AML-193 (cell line): ENCODE data around the gene PPFIA4.
A peak's percentile ranks its signal among the peaks of the same experiment; 100 is the strongest.
"Not testable (repeated sequence)": the region's sequence is repeated elsewhere in the genome, so short reads cannot be mapped to it uniquely, and the experiment has no call there.

Experiments
- DNase-seq, 2 experiments: peaks; one replicate each; lab custom pipeline; 2025; lab: John Stamatoyannopoulos, UW

PPFIA4 gene

DNA sequence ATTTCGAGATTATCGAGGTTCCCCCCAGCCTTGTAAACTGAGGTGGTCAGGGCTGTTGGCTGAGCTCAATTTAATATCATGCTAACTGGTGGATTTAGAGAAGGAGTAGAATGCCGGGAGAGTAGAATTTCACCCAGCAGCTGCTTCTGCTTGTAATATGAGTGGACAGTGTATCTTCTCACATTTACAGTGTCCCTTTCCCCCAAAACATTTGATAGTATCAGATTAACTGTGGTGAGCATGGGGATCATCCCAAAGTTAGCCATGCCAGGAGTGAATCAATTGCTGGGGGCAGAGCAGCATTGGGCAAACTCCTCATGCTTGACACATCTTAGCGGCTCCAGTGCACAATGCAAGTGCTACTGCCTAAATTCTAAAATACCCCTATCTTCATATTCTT is 9.2 kb upstream of the PPFIA4 start:
- DNase-seq: no peak

DNA sequence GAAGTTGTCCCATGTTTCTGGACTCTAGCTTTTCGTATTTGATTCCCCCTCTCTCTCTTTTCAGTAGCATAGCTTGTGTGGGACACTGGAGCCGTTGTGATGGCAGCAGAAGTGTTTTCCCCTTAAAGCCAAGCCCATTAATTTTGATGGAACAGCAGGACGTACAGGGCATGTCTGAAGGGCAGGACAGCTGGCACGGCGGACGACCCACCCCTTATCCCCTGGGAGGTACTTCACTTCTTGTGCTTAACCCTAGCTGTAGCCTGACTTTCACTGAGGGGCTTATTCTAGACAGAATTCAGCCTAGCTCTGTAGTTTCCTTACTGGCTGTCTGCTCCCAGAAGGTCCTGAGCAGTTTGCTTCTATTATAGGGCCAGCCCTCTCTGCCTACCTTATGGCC is 8.6 kb upstream of the PPFIA4 start:
- DNase-seq: no peak

DNA sequence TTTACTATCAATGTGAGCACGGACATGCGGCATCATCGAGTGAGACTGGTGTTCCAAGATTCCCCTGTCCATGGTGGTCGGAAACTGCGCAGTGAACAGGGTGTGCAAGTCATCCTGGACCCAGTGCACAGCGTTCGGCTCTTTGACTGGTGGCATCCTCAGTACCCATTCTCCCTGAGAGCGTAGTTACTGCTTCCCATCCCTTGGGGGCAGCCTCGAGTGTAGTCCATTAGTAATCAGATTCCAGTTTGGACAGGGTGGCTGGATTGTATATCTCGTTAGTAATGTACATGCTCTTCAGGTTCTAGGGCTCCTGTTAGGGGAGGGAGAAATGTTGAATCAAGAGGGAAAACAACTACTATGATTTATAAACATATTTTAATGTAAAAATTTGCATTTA is 3.4 kb upstream of the PPFIA4 start:
- DNase-seq: not testable (repeated sequence)

DNA sequence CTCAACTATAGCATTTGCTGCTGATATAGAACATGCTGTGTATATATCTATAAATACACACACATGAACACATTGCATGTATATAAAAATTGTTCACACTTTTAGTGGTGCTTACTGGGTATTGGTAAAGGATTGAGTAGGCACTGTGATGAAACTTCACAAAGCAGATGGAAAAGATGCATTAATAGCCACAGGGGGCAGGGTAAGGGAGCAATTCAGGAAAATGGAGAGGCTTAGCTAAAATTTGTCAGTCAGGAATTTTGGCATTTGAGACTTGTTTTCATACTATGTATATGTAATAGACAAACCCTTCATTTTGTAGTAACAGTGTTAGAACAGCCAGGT is 633 bp upstream of the PPFIA4 start:
- no peak for DNase-seq

DNA sequence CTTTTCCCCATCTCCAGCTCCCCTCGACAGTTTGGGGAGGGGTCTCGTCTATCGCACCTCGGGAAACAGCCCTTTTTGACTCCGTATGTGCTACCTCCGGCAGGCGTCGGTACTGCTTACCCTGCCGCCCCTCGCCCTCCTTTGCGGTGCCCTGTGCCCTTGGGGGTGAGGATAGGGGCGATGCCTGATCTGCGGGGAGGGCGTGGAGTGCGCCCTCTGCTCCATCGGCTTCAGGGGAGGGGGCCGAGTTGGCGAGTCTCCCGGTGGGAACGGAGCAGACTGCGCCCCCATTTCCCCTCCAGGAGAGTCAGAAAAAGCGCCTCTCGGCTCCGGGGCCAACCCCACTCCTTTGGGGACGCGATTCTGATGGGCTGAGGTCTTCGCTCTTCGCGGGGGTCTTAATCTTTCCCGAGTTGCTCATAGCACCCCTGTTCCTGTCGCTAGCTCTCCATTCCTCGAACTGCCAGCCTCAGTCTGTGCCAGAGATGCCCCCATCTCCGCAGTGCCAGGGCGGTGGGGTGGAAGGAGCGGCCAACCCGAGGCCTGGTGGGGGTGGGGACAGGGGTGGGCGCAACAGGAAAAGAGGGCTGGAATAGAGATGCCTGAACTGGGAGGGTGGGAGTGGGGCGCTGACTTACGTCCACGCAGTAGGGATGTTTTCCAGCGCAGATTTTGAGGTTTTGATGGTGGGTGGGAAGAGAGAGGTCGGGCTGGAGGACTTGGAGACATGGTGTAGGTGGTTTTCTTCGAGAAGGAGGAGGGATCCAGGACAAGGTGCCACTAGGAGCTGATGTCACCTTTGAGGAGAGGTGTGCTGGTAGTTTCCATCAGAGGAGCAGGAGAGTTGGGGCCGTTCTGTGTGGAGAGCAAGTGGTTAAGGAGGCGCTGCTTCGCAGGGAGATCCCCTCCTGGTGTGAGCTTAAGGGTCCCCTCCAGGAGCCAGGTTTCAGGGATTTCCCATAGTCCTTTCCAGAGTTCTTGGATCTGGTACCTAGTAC is 674 bp downstream of the PPFIA4 start:
- no peak for DNase-seq

DNA sequence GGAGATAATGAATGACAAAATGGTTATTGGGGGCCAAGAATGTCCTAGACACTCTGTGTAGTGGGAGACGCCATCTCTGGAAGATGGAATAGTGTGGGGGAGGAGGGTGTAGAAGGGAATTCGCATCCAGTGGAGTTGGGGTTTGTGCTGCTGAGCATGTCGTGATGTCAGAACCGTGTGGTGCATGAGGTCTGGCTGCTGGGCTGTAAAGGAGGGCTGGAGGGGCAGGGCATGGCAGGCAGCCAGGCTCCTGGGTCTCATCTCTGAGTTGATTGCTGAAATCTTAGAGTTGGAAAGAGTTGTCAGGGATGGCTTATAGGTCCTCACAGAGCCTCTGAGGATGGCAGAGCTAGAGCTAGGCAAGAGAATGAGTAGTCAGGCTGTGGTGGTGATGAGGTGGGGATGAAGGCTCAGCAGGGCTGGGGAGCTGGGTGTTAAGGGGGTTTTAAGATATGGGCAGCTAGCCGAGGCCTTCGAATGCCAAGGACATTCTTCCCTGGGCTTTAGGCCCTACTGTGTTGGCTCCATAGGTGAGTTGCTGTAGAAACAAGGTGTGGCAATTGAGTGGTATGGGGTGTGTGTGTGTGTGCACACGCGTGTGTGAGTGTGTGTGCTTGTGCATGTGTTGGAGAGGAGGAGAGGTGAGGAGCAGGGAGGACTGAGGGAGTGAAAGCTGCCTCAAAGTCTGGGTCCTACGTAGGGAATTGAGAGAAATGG is 1.9 kb downstream of the PPFIA4 start:
- no peak for DNase-seq

DNA sequence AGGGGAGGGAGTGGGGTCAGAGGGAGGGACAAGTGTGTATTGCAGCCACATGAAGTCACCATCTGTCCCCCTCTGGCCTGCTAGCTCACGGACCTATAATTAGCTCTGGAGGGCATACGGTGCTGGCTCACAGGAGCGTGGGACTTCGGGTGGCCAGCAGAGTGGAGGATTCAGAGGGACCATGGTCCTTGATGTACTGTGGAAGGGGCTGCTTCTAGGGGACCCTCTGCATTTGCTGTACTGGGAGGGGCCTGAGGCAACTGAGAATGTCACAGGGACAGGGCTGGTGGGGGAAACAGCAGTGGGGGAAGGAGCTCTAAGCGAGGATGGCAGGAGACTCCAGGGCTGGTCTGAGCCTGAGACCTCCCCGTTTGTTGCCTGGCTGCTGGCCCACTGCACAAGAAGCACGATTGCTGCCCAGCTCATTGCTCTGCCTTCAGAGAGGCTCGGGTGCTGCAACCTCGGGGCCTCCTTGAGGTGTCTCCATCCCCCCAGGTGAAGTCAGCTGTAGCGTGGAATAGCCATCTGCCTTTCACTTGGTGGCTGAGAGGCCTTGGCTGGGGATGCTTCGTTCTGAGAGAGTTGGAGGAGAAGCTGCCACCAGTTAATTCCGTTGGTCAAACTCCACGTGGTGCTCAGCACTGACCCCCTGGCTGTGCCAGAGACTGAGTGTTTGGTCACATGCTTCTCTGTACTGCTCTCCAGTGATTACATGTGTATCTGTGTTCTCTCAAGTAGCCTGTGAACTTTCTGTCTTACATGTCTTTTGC is 2.7 kb downstream of the PPFIA4 start:
- no peak for DNase-seq

DNA sequence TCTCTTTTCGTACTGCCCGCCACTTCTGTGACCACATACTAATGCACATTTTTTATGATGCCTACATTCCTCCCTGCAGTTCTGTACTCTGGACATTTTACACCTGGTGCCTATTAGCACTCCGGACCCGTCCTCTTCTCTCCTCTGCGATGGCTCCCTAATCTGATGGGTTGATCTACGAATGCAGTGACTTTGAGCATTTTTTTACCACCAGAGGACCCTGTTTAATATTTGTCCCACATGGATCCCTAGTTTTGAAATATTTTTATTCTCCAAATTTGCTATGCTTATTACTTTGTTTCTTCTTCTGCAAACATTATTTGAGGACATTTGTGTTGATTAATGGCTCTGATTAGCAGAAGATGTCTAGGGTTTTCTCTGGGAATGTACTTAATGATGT is 5.2 kb downstream of the PPFIA4 start:
- DNase-seq: no peak

DNA sequence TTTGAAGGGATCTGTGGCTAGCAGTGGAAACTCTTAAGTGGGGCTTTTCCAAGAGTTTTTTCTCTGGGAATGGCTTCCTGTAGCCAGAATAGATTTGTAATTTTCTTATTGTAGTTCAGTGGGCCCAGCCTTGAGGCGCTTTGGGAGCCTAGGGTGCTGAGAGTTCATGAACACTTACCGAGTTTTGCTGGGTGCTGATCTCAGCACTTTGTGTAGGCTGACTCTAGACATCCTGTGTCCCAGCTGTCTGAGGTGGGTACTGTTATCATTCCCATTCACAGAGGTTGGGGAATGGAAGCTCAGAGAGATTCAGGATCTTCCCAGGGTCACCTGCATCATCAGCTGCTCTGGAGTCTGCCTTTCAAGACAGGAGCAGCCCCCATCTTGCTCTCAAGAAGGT is 7.0 kb downstream of the PPFIA4 start:
- no peak for DNase-seq

DNA sequence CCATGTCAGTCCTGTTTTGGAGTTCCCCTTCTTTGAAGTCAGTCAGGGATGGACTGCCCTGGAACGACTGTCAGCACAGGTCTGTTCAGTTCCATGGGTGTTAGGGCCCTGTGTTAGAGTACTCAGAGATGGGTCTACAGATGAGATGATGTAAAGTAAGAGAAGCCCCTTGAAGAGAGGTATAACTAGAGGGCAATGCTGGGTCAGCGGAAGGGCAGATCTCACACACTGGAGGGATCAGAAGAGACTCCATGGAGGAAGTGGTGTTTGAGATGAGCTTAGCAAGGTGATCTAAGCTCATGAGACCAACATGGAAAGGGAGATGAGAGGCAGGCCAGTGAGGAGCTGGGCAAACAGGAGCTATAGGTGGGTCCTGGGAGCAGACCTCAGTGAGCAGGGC is 7.6 kb downstream of the PPFIA4 start:
- no peak for DNase-seq

DNA sequence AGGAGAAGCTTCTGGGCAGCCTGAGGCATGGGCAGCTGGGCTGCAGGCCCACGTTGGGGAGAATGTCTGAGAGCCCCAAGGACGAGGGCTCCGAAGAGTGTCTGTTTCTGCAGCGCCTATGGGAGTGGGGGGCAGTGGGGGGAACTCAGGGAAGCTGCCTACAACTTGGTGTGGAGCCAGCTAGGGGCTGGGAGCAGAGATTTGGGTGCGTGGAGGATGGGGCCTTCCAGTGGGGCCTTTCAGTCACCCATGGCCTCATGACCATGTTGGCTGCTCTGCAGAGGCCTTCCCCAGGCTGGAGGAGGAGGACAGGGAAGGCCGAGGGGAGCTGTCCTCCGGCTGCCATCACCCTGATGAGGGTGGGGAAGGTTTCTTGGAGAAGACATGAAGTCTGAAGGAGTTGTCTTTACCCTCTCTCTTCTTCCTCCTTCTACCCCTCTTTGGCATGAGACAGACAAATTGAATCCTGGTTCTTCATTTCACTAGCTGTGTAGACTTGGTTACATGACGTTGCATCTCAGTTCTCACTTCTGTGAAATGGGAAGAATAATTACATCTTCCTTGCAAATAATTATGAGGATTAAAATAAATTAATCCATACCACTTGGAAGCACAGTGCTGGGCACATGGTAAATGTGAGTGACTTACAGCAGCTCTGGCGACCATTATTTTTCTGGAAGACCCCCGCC is 8.3 kb downstream of the PPFIA4 start:
- DNase-seq: no peak

DNA sequence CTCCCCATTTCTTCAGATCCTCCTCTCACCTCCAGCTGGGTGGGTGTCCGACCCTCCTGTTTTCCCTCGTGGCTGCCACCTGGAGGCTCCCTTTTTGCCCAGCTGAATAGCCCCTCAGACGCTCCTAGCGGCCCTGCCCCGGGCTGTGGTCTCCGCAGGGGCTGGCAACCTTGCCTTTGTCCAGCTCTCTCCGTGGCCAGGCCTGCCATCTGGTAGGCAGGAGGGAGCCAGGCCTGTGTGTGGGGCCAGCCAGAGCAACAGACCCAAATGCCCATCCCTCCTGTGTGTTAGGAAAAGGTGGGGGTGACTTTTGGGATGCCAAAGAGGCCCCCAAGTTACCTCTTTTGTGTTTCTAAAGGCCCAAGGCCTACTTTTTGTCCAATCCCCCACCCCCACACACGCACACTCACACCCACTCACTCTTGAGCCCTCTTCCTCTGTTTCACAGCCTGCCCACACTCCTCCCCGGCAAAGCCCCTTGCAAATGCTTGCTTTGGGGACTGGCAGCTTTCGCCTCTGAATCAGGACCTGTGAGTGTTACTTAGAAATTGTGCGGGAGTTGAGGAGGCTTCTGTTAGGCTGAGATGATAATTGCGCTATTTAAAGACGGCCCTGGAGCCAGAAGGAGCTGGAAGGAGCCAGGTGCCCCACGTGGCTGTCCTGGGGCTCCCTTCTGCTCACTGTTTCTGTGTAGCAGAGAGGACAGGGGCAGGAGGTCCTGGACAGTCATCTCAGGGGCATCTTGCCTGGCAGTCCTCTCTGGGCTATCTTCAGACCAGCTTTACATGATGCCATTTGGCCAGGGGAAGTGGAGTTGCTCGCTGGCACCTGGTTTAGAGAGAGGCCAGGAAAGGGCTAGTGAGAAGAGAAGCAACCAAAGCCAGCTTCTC is 9.1 kb downstream of the PPFIA4 start:
- DNase-seq: no peak

DNA sequence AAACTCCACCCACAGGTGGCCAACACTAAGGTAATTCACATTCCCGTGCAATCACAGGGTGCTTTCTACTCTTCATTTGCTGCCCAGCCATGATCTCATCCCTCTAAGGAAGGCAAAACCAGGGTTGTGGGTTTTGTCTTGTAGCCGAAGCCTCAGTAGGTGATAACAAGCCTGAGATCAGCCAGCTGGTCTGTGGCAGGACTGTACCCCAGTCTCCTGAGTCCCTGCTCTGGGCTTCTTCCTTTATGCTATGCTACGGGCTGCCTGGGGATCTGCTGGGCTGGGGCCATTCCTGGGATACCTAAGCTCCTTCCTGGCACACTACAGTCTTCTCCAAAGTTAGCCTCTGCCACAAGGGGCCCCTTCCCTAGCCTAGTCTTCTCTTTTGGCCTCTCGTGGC is 9.8 kb downstream of the PPFIA4 start:
- DNase-seq: no peak

DNA sequence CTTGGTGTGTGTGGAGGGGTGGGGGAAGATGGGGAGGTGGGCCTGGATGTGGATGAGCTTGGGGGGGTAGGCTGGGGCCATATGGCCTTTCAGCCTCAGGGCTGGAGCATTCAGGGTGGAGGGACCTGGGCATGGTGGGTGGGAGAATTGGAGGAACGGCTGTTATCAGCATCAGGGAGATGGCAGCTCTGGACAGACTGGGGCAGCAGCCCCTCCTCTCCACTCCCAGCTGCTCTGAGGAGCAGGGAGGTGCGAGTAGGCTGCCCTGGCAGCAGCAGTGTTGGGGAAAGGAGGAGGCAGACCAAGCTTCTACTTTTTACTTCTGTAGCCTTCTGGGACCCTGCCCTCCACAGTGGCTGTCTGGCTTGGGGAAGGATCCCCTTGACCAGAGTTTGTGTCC is 10.2 kb downstream of the PPFIA4 start:
- DNase-seq: no peak

DNA sequence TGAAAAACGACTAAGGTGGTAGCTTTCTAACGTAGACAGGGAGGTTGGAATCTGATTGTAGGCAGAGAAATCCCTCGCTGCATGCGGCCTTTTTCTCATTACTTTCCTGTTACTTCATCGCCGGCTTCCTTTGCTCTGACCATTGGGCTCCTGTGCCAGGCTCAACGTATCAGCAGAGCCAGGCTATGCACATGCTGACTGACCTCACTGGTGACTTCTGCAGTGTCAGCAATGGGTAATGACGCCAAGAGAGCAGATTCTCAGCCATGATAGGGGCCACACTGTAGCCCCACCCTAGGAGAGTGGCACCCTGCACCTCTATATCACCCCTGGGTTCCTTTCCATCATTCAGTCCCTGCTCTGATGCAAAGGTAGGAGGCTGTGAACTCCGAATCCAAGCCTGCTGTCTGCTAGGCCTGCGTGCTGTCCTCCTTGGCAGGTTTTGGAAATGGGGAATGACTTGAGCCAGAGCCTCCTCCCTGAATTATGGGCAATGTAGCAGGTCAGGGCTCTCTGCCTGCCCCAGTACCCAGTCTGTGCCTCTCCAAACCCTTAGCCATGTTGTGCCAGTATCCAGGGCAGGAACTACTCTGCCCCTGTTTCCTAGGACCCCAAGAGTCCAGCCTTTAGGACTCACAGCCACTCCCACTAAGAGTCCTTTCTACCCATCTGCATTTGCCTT is 11.4 kb downstream of the PPFIA4 start:
- no peak for DNase-seq

DNA sequence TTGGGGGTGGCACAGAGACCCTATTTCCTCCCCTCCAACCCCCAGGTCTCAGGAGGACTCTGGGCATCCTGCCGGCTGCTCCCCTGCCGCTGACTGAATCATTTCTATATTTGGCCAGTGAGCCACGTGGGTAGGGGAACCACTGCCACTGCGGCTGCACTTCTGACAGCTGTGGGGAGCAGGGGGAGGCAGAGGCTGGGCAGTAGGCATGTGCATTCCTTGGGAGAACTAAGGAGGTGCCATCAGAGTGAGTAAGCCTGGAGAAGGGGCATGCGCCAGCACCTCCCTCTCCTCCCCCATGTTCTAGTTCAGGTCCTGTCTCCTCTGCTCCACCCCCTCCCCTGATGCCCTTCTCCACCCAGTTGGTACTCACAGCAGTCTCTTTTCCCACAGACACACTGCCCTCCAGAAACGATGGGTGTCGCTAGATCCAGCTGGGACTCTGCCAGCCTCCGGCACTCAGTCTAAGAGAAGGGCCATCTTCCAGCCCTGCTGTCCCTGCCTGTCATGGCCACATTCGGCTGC is 12.0 kb downstream of the PPFIA4 start:
- no peak for DNase-seq

DNA sequence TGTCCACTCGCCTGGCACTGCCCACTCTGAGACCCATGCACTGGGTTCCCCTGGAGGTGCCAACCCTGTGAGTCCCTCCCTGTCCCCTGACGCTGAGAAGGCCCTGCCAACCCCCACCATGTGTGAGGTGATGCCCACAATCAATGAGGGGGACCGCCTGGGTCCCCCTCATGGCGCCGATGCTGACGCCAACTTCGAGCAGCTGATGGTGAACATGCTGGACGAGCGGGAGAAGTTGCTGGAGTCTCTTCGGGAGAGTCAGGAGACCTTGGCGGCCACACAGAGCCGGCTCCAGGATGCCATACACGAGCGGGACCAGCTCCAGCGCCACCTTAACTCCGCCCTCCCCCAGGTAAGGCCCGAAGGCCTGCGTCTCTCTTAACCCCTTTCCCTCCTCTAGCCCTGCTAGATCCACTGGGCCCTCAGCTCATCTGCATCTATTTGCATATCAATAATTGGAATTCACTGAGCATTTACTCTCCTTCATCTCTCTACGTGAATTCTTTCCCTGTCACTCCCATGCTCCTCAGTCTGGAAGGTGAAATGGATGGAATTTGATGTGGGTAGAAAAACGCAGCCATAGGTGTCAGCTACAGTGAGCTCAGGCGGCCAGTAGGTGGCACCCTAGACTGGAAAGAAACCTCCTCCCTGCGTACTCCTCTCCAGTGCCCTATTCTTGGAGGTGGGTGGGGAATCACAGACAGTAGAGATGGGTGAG is 12.8 kb downstream of the PPFIA4 start:
- DNase-seq: peak; percentile 39 to 55

DNA sequence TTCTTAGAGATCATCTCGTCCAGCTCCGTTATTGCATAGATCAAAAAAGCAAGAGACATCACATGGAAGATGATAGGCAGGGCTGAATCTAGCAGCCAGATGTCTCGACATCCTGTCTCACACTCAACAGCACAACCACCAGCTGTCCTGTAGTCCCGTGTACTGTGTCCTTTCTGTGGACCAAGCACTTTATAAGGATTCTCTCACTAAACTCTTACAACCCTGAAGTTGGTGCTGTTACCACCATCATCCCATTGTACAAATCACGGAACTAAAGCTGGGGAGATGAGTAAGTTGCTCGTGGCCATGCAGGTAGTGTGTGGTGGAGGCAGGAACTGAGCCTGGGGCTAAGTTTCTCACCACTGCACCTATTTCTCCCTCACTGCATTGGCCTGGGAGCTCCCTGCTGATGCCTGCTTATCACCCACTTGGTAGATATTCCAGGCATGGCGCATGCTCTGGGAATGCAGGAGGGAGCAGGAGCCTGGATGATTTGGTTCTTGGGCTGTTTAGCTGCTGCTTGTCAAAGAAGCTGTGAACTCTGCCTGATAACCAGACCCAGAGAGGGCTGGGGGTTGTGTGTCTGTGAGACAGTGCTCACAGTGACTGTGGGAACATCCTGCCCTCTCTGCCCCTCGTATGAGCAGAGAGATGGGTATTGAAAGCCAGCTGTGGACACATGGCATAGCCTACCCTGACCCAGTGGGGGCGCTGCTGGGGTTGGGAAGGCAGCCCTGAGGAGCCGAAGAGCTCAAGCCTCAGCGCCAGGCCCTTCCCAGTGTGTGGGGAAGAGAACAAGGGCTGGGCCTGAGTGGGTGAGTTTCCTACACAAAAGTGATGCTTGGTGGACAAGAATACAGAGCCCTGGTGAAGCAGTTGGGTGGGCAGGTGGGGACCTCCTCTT is 13.6 kb downstream of the PPFIA4 start:
- peak; percentile 6 to 8 for DNase-seq
